ENCODE results near the gene C20orf204. TPM values are rescaled to one million over a fixed set of nuclear protein-coding genes. Genes with fewer than 3 reads are reported as not detected.
A peak's percentile ranks its signal among the peaks of the same experiment; 100 is the strongest.

The C20orf204 gene
- total RNA-seq, 1 donor from 2014 or later: 0.55 TPM

GRCh38 chr20:64038565-64039292, 2.7 kb downstream of the C20orf204 start:
- Histone ChIP-seq H3K9me3 (replicated peaks) (no peaks in the 10 kb centered on the region), H3K27ac (replicated peaks) (peak overlapping the region; percentile 89), H3K4me3 (peak overlapping the region; percentile 69), H3K27me3 (ENCODE audit: low read depth) (peaks cover 76% of the 10 kb centered on the region), H3K4me1 (peaks cover 61% of the 10 kb centered on the region), H3K36me3 (peaks cover 16% of the 10 kb centered on the region)
- DNase-seq: peak; percentile 74
- peak; percentile 81 for TF ChIP-seq CTCF (IDR thresholded peaks at IDR 0.05; ENCODE audit: borderline replicate concordance)
- intact Hi-C loops (cut with micrococcal nuclease): no loop called here

- peaks cover 9% of the 10 kb centered on the region for H3K36me3 ChIP-seq
- H3K27me3 ChIP-seq (ENCODE audit: low read depth): peaks cover 84% of the 10 kb centered on the region
- H3K4me3 ChIP-seq: peak overlapping the region; percentile 69
- TF ChIP-seq CTCF (IDR thresholded peaks at IDR 0.05; ENCODE audit: borderline replicate concordance): no peak
- intact Hi-C loops (cut with micrococcal nuclease): no loop called here
- H3K4me1 ChIP-seq: peaks cover 54% of the 10 kb centered on the region
- H3K9me3 ChIP-seq (replicated peaks): no peaks in the 10 kb centered on the region
- no peak for DNase-seq
- H3K27ac ChIP-seq (replicated peaks): peak overlapping the region; percentile 89
Observed at GRCh38 chr20:64039293-64040160, 3.5 kb downstream of the C20orf204 start.

- peaks cover 54% of the 10 kb centered on the region for H3K4me1 ChIP-seq
- intact Hi-C loops (cut with micrococcal nuclease): no loop called here
- no peak for DNase-seq
Observed at GRCh38 chr20:64040231-64041039, 4.5 kb downstream of the C20orf204 start.

GRCh38 chr20:64041040-64041780, 5.2 kb downstream of the C20orf204 start:
- Histone ChIP-seq H3K27me3 (ENCODE audit: low read depth) (peaks cover 96% of the 10 kb centered on the region), H3K36me3 (no peaks in the 10 kb centered on the region), H3K4me1 (peaks cover 54% of the 10 kb centered on the region), H3K4me3 (peak overlapping the region; percentile 58), H3K27ac (replicated peaks) (peak overlapping the region; percentile 89), H3K9me3 (replicated peaks) (no peaks in the 10 kb centered on the region)
- no peak for TF ChIP-seq CTCF (IDR thresholded peaks at IDR 0.05; ENCODE audit: borderline replicate concordance)
- DNase-seq: no peak
- intact Hi-C loops (cut with micrococcal nuclease): no loop called here

More at GRCh38 chr20:64040231-64041039, 4.5 kb downstream of the C20orf204 start:
- no peak overlapping the region for H3K4me3 ChIP-seq
- peaks cover 93% of the 10 kb centered on the region for H3K27me3 ChIP-seq (ENCODE audit: low read depth)
- TF ChIP-seq CTCF (IDR thresholded peaks at IDR 0.05; ENCODE audit: borderline replicate concordance): no peak
- H3K36me3 ChIP-seq: no peaks in the 10 kb centered on the region
- peak overlapping the region; percentile 89 for H3K27ac ChIP-seq (replicated peaks)
- no peaks in the 10 kb centered on the region for H3K9me3 ChIP-seq (replicated peaks)

- H3K4me3 ChIP-seq: peak overlapping the region; percentile 58
- intact Hi-C loops (cut with micrococcal nuclease): no loop called here
- peaks cover 96% of the 10 kb centered on the region for H3K27me3 ChIP-seq (ENCODE audit: low read depth)
- TF ChIP-seq CTCF (IDR thresholded peaks at IDR 0.05; ENCODE audit: borderline replicate concordance): no peak
- peaks cover 54% of the 10 kb centered on the region for H3K4me1 ChIP-seq
- no peaks in the 10 kb centered on the region for H3K9me3 ChIP-seq (replicated peaks)
- peak overlapping the region; percentile 89 for H3K27ac ChIP-seq (replicated peaks)
- no peak for DNase-seq
- peaks cover 3% of the 10 kb centered on the region for H3K36me3 ChIP-seq
Observed at GRCh38 chr20:64041781-64042053, 5.7 kb downstream of the C20orf204 start.
